Testis (tissue), 3 donors: ENCODE results near the gene CYP3A7. TPM values are rescaled to one million over a fixed set of nuclear protein-coding genes. Genes with fewer than 3 reads are reported as not detected.
A peak's percentile ranks its signal among the peaks of the same experiment; 100 is the strongest.

Experiments
- DNase-seq: peaks from one replicate; pipeline ENCODE4 v3.0.0-alpha.2; 2019
- H3K27ac ChIP-seq, 2 donors: fragments of 200-600 bp; sonication (generic); one replicate each; pipeline ENCODE4 v1.5.1; 2019
- H3K27me3 ChIP-seq: fragments of 200-600 bp; sonication (generic); one replicate; pipeline ENCODE4 v1.5.1; 2019
- H3K36me3 ChIP-seq: fragments of 200-600 bp; sonication (generic); one replicate; pipeline ENCODE4 v1.5.1; 2017; ENCODE audit warnings: low read depth; ENCODE audit errors: missing control alignments
- H3K4me1 ChIP-seq: fragments of 200-600 bp; sonication (generic); one replicate; pipeline ENCODE4 v1.5.1; 2019
- H3K4me3 ChIP-seq, 2 donors: fragments of 200-600 bp; sonication (generic); one replicate each; pipeline ENCODE4 v1.5.1; 2017 to 2019
- H3K9me3 ChIP-seq: fragments of 200-600 bp; sonication (generic); one replicate; pipeline ENCODE4 v1.5.1; 2017
- POLR2A ChIP-seq: fragments of 450-650 bp; IDR thresholded peaks from one replicate; pipeline ENCODE4 v1.6.1; 2017; ENCODE audit warnings: antibody characterized with exemption, mild to moderate bottlenecking, moderate library complexity
- WGBS, 2 donors: methylation state at CpG; one replicate each; pipeline ENCODE4 v1.1.5; 2018; 5-methylcytosine and 5-hydroxymethylcytosine counted together
- intact Hi-C: fragments of 100-400 bp; cut with DNase I; formaldehyde crosslinking; loops from one replicate; pipeline ENCODE4 v1.15.1; 2023; ENCODE audit warnings: low total_unique reads
- polyA plus RNA-seq: library from polyadenylated mRNA; stranded (reverse); fragments of 350-450 nt; fragmentation: Illumina TruSeq; extraction: RNeasy Lipid Tissue Mini Kit (QIAGEN cat#74804); gene quantifications from one replicate; pipeline ENCODE4 v1.2.3, GENCODE V29; 2014; ENCODE audit warnings: low read depth, low replicate concordance; ENCODE audit not compliant: insufficient read depth
- total RNA-seq, 2 donors: library from RNA; depleted of rRNA; stranded (reverse); fragments of >200 nt; gene quantifications; one replicate each; pipeline ENCODE4 v1.2.3, GENCODE V29; 2016
- TF ChIP-seq, protein P1 (sequence below), 3 experiments: fragments of 450-650 bp in 2 of 3; fragments of 200-600 bp in 1 of 3; sonication (generic) in 1 of 3; IDR thresholded peaks; one replicate each; pipeline ENCODE4 v1.5.1; 2016 to 2019; ENCODE audit warnings: antibody characterized with exemption in 3 of 3, mild to moderate bottlenecking in 2 of 3, moderate library complexity in 1 of 3

The CYP3A7 gene
- total and polyA plus RNA-seq, 3 donors from 2014 or later, result not detected

- Histone ChIP-seq H3K27ac (no peak overlapping the region), H3K9me3 (no peaks in the 10 kb centered on the region), H3K27me3 (no peaks in the 10 kb centered on the region), H3K4me1 (no peaks in the 10 kb centered on the region), H3K4me3 (no peak overlapping the region), H3K36me3 (no peaks in the 10 kb centered on the region)
- no peak for DNase-seq
- 48 to 71% methylated on average over 1 of the region's 1 CpG for WGBS, 2 donors
- no peak for TF ChIP-seq POLR2A
- intact Hi-C loops, result no loop called here
These were observed 32.7 kb upstream of the CYP3A7 start for GRCh38 chr7:99767662-99768061.

- no peaks in the 10 kb centered on the region for H3K36me3 ChIP-seq
- DNase-seq, result no peak
- no peaks in the 10 kb centered on the region for H3K27me3 ChIP-seq
- H3K9me3 ChIP-seq, result no peaks in the 10 kb centered on the region
- H3K4me1 ChIP-seq, result no peaks in the 10 kb centered on the region
- no peak overlapping the region for H3K4me3 ChIP-seq
- no peak overlapping the region for H3K27ac ChIP-seq
- WGBS, 2 donors, result 90 to 94% methylated on average over 3 of the region's 3 CpGs
- TF ChIP-seq, protein P1, sequence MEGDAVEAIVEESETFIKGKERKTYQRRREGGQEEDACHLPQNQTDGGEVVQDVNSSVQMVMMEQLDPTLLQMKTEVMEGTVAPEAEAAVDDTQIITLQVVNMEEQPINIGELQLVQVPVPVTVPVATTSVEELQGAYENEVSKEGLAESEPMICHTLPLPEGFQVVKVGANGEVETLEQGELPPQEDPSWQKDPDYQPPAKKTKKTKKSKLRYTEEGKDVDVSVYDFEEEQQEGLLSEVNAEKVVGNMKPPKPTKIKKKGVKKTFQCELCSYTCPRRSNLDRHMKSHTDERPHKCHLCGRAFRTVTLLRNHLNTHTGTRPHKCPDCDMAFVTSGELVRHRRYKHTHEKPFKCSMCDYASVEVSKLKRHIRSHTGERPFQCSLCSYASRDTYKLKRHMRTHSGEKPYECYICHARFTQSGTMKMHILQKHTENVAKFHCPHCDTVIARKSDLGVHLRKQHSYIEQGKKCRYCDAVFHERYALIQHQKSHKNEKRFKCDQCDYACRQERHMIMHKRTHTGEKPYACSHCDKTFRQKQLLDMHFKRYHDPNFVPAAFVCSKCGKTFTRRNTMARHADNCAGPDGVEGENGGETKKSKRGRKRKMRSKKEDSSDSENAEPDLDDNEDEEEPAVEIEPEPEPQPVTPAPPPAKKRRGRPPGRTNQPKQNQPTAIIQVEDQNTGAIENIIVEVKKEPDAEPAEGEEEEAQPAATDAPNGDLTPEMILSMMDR (IDR thresholded peaks at IDR 0.05), result no peak
- no peak for TF ChIP-seq POLR2A
- intact Hi-C loops, result no loop called here
These were observed 31.6 kb upstream of the CYP3A7 start for GRCh38 chr7:99766484-99767099.

DNA sequence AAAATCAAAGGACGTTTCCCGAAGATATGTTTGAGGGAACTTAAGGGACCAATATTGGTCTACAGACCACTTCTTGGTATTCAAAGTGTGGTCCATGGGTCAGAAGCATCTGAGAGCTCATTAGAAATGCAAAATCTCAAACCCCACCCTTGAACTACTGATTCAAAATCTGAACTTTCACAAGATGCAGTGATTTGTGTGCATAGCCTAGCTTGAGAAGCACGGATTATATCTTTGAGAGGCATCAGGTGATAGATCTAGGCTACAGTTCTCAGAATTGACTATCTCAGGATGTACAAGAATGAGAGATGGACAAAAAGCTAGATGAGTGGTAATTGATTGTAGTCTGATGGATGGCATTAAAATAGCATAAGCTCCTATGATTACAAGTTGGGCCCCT is 29.5 kb upstream of the CYP3A7 start:
- TF ChIP-seq POLR2A, result no peak
- TF ChIP-seq, protein P1 (IDR thresholded peaks at IDR 0.05), result no peak
- whole genome bisulfite sequencing, 2 donors, result 79 to 80% methylated on average over 3 of the region's 3 CpGs
- Histone ChIP-seq H3K9me3 (no peaks in the 10 kb centered on the region), H3K4me1 (no peaks in the 10 kb centered on the region), H3K27ac (no peak overlapping the region), H3K27me3 (no peaks in the 10 kb centered on the region), H3K4me3 (no peak overlapping the region), H3K36me3 (no peaks in the 10 kb centered on the region)
- intact Hi-C loops, result no loop called here
- no peak for DNase-seq

GRCh38 chr7:99762680-99763327 is 27.8 kb upstream of the CYP3A7 start:
- TF ChIP-seq POLR2A, result no peak
- TF ChIP-seq, protein P1 (IDR thresholded peaks at IDR 0.05), result no peak
- Histone ChIP-seq H3K4me3 (no peak overlapping the region), H3K36me3 (no peaks in the 10 kb centered on the region), H3K9me3 (no peaks in the 10 kb centered on the region), H3K27ac (no peak overlapping the region), H3K4me1 (no peaks in the 10 kb centered on the region), H3K27me3 (no peaks in the 10 kb centered on the region)
- DNase-seq, result peak; percentile 16
- intact Hi-C loops, result no loop called here
- WGBS, 2 donors, result 54 to 58% methylated on average over 7 of the region's 7 CpGs

DNA sequence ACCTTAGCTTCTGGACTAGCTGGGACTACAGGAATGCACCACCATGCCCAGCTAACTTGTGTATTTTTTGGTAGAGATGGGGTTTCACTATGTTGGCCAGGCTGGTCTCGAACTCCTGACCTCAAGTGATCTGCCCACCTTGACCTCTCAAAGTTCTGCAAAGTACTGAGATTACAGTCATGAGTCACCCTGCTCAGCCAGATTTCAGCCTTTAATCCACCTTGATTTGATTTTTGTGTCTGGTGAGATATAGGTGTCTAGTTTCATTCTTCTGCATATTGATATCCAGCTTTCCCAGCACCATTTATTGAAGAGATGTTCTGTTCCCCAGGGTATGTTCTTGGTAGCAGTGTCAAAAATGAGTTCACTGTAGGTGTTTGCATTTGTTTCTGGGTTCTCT is 20.1 kb upstream of the CYP3A7 start:
- no peaks in the 10 kb centered on the region for H3K9me3 ChIP-seq
- DNase-seq, result no peak
- no peaks in the 10 kb centered on the region for H3K27me3 ChIP-seq
- TF ChIP-seq, protein P1 (IDR thresholded peaks at IDR 0.05), result no peak
- TF ChIP-seq POLR2A, result no peak
- no peak overlapping the region for H3K4me3 ChIP-seq
- intact Hi-C loops, result no loop called here
- no peak overlapping the region for H3K27ac ChIP-seq
- H3K36me3 ChIP-seq, result no peaks in the 10 kb centered on the region
- H3K4me1 ChIP-seq, result peaks cover 7% of the 10 kb centered on the region
- WGBS, 2 donors, result 95 to 100% methylated on average over 1 of the region's 1 CpG
